GM21526 (cell line): ENCODE data around the gene PPM1D.
"Not testable (repeated sequence)": the region's sequence is repeated elsewhere in the genome, so short reads cannot be mapped to it uniquely, and the experiment has no call there.

Experiments used
- ATAC-seq: cut with Tn5 transposase; IDR thresholded peaks from one replicate; pipeline ENCODE4 v1.9.1; 2021; ENCODE audit warnings: moderate library complexity; ENCODE audit not compliant: unreplicated experiment, low FRiP score

The PPM1D gene

DNA sequence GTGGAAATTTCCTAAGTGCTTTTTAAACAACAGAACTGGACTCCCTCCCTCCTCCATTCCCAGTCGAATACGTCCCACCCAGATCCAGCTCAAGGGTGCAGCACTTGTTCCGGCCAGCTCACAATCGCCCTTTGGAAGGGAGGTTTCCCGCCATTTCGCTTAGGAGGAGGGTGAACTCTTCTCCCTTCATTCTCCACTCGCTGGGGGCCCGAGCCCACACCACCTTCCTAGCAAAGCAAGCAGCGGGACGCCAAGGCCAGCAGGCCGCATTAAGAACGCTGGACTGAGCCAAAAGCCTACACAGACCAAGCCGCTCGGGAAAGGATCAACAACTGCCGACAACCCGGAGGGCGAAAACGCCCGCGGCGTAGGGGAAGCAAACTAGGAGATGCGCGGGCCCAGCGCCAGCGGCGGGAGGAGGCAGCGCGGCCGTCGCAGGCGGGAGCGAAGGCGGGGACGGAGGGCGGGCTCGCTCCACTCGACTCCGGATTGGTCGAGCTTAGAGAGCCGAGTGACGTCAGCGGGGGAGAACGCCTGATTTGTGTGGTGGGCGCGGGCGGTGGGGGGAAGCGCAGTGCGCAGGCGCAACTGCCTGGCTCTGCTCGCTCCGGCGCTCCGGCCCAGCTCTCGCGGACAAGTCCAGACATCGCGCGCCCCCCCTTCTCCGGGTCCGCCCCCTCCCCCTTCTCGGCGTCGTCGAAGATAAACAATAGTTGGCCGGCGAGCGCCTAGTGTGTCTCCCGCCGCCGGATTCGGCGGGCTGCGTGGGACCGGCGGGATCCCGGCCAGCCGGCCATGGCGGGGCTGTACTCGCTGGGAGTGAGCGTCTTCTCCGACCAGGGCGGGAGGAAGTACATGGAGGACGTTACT is at the start of gene PPM1D:
Gene PPM1D (plus strand): TSS at position 574 of the 870 bp plus-strand sequence. CDS start 222 bp downstream, at position 796.
- ATAC-seq = peak; percentile 89

GRCh38 chr17:60552255-60552654 is 47.7 kb upstream of the PPM1D start:
- ATAC-seq = not testable (repeated sequence)

DNA sequence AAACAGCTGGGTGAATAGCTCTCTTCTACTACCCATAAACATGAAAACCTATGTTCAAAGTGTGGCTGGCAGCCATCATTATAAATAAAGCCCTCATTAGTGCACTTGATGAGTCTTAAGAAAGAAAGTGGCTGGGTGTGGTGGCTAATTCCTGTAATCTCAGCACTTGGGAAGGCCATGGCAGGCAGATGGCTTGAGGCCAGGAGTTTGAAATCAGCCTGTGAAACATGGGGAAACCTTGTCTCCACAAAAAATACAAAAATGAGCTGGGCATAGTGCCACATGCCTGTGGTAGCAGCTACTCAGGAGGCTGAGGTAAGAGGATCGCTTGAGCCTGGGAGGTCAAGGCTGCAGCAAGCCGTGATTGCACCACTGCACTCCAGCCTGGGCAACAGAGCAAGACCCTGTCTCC is 45.6 kb upstream of the PPM1D start:
- no peak for ATAC-seq

GRCh38 chr17:60555786-60556185 is 44.2 kb upstream of the PPM1D start:
- ATAC-seq = no peak

- no peak for ATAC-seq
Observed at GRCh38 chr17:60557805-60558204, 42.2 kb upstream of the PPM1D start.

- ATAC-seq = no peak
Observed at GRCh38 chr17:60559659-60559994, 40.4 kb upstream of the PPM1D start.

GRCh38 chr17:60559995-60560859 is 39.8 kb upstream of the PPM1D start:
- no peak for ATAC-seq

GRCh38 chr17:60560860-60561257 is 39.1 kb upstream of the PPM1D start:
- no peak for ATAC-seq

DNA sequence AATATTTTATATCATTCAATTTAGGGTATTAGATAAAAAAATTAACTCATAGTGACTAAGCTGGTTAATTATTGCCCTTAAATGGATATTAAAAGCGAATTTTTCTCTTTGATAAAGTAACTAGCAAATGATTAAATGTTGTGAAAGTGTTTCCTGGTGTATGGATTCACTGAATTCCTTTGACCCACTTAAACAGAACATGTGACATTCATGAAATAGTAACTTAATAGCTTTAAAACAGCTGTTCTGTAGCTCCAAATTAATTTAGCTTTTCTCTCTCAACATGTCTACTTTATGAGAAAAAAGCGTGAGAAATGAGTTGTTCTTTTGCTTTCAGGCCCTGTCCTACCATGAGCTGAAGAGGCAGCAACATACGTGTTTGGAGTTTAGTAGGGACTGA is 37.6 kb upstream of the PPM1D start:
- ATAC-seq = no peak

- no peak for ATAC-seq
Observed at GRCh38 chr17:60563743-60564142, 36.2 kb upstream of the PPM1D start.

DNA sequence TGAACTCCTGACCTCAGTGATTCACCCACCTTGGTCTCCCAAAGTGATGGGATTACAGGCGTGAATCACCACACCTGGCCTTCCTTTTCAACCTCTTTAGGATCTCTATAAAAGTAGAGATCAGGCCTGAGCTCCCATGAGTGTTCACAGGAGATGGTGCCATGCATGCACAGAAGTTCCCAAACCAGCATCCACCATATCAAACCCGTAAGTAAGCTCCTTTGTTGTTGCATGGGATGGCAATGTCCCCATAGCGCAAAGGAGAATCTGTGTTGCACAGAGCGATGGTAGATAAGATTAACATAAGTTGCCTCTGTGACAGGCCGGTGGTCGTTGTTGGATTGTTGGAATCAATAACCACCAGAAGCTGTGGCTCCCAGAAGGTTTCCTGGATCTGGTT is 34.8 kb upstream of the PPM1D start:
- ATAC-seq = no peak

DNA sequence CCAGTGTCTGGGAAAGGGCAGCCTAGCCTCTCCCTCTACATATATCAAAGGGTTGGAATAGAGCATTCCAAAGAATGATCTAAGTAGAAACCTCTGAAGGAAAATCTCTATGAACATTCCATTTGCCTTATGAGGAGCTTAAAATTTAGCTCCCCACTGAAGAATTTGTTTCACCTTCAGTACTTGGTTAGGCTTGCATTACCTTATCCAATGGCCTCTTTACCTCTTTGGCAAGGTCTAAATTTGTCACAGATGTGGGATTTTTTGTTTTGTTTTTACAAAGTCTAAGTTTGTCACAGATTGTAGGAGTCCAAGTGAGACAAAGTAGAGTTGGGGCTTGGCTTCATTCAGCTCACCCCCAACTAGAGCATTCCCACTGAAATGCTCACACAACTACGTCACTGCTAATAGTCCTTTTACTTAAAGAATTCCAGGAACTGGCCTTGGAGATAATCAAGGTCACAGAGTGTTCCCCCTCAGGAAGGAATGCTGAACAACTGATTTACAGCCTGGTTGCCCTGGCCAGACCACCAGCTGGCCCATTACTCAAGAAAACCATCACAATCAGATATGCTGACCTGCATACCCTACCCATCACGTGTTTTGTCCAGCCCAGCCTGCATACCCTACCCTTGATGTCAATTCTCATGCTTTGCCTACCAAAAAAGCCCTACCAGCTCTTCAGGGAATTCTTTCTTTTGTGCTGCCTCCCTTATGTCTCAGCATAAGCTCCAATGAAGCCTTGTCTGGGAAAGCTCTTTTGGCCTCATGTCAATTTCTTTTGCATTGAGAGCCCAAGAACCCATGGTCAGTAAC is 26.5 kb upstream of the PPM1D start:
- no peak for ATAC-seq

DNA sequence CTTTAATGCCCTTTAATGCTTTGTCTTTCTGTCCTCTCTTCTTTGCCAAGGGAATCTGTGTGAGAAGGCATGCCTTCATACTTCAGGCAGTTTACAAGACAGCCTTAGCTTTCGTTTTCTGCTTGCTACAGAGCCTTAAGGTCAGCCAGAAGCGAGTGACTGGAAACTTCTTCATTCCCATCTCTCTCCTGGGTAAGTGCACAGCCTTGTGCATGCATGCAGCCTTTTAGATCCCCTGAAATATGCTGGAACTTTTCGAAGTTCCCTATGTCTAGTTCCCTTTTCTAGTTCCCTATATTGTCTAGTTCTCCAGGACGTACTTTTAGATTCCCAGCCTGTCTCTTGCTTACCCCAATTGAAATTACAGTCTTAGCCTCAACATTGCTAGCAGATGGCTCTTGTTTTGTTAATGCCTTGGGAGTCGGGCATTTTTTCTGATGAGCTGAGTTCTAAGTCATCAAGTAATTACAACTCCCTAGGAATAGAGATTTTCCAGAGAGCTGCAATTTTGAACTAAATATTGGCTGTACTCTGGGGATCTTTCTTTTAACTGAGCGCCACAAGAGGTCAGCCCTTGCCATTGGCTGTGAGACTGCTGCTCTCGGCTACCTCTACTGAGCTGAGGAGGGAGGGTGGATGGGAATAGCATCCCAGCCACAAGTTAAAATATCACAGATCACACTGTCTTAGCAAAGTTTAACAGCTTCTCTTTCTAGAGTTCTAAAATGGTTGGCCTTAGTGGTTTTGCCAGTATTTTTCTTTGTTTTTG is 22.7 kb upstream of the PPM1D start:
- ATAC-seq = no peak

DNA sequence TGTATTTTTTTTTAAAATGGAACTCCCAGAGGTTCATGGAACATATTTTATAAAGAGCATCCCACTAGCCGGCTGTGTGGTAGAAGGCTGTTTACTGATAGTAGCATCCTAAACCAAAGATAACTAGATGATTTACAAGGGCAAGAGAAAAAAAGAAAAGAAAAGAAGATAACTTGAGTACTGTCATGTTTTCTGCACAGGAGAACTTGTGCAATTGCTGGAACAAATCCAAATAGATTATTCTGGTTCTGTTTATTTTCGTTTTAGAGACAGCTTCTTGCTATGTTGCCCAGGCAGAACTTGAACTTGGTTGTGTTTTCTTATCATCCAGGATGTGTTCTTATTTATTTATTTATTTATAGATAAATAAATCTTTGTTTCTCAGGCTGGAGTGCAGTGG is 20.9 kb upstream of the PPM1D start:
- ATAC-seq = no peak

DNA sequence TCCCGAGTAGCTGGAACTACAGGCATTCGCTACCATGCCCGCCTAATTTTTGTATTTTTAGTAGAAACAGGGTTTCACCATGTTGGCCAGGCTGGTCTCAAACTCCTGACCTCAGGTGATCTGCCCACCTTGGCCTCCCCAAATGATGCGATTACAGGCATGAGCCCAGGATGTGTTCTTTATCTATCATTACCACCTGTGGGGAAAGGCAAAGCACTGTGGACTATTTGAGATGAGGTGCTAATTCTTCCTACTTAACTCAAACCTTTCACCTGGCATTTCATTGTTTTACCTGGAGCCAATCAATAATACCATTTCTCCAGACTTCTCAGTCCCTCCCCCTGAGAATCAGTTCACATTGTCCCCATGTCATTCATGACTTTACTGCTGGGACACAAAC is 20.4 kb upstream of the PPM1D start:
- ATAC-seq = no peak

- ATAC-seq = no peak
Observed at GRCh38 chr17:60583008-60583407, 17.0 kb upstream of the PPM1D start.

- no peak for ATAC-seq
Observed at GRCh38 chr17:60585887-60586286, 14.1 kb upstream of the PPM1D start.

DNA sequence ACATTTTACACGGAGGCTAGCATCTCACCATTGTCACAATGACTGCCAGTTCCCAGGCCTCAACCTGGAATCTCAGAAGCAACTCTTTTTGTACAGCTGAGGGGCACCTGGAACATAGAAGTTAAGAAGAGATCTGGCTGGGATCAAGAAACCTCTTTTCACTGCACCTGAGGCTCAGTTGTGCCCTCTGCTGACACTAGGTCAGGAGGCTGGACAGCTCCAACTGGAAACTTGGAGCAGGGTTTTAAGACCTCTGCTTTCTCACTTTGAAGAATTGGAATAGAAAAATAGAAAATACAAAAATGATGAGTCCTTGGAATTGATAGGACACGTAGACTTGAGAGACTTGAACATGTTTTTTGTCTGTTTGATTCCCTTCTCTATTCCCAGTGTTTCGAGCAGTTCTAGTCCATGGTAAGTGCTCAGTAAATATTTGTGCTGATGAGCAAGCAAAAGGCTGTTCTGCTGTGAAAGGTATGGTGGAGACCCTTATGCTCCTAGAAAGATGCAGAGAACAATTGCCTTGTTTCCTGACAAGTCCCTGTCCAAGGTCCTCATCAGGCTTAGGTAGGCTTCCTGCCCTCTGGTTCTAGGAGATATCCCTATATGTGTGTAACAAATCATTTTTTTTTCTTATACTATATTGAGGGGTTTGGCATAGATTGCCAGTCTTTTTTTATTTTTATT is 13.6 kb upstream of the PPM1D start:
- no peak for ATAC-seq

GRCh38 chr17:60590070-60590469 is 9.9 kb upstream of the PPM1D start:
- ATAC-seq = no peak

- ATAC-seq = no peak
Observed at GRCh38 chr17:60592750-60593149, 7.2 kb upstream of the PPM1D start.
